ENCODE results near the gene TGM6.

Gene TGM6

GRCh38 chr20:2463616-2464365, 83.1 kb downstream of the TGM6 start:
- H3K27ac Mint-ChIP-seq: no peak overlapping the region
- no peaks in the 10 kb centered on the region for H3K27me3 Mint-ChIP-seq (ENCODE audit: low read depth)
- peaks cover 14% of the 10 kb centered on the region for H3K4me1 Mint-ChIP-seq
- no peak overlapping the region for H3K4me3 Mint-ChIP-seq
- TF ChIP-seq, protein P1, sequence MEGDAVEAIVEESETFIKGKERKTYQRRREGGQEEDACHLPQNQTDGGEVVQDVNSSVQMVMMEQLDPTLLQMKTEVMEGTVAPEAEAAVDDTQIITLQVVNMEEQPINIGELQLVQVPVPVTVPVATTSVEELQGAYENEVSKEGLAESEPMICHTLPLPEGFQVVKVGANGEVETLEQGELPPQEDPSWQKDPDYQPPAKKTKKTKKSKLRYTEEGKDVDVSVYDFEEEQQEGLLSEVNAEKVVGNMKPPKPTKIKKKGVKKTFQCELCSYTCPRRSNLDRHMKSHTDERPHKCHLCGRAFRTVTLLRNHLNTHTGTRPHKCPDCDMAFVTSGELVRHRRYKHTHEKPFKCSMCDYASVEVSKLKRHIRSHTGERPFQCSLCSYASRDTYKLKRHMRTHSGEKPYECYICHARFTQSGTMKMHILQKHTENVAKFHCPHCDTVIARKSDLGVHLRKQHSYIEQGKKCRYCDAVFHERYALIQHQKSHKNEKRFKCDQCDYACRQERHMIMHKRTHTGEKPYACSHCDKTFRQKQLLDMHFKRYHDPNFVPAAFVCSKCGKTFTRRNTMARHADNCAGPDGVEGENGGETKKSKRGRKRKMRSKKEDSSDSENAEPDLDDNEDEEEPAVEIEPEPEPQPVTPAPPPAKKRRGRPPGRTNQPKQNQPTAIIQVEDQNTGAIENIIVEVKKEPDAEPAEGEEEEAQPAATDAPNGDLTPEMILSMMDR (IDR thresholded peaks at IDR 0.05; ENCODE audit: unreplicated experiment in 3 of 3): no peak
- peaks cover 90% of the 10 kb centered on the region for H3K36me3 Mint-ChIP-seq (ENCODE audit: low read depth)
- H3K9me3 Mint-ChIP-seq: no peaks in the 10 kb centered on the region

GRCh38 chr20:2465100-2465499, 84.4 kb downstream of the TGM6 start:
- TF ChIP-seq, protein P1 (IDR thresholded peaks at IDR 0.05; ENCODE audit: unreplicated experiment in 3 of 3): no peak
- H3K27me3 Mint-ChIP-seq (ENCODE audit: low read depth): no peaks in the 10 kb centered on the region
- peaks cover 24% of the 10 kb centered on the region for H3K4me1 Mint-ChIP-seq
- H3K9me3 Mint-ChIP-seq: no peaks in the 10 kb centered on the region
- no peak overlapping the region for H3K27ac Mint-ChIP-seq
- H3K4me3 Mint-ChIP-seq: no peak overlapping the region
- H3K36me3 Mint-ChIP-seq (ENCODE audit: low read depth): peaks cover 82% of the 10 kb centered on the region

DNA sequence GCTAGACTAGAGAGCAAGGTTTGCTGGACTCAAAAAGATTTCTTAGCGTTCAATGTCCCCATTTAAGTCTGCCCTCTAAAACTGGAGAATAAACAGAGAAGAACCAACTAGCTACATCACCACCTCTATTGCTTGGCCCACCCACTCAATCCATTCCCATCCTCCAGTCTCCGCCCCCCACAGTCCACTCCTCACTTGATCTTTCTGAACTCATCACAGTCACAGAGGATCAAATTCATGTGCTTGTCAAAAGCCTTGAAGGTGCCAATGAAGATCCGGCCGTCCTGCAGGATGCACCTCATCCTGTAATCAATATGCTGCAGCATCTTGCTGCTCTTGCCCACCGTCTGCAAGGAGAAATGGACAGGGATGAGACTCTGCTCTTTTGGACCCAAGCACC, 86.7 kb downstream of the TGM6 start:
- peak overlapping the region; percentile 99 to 100 (median 99) for H3K4me3 Mint-ChIP-seq

DNA sequence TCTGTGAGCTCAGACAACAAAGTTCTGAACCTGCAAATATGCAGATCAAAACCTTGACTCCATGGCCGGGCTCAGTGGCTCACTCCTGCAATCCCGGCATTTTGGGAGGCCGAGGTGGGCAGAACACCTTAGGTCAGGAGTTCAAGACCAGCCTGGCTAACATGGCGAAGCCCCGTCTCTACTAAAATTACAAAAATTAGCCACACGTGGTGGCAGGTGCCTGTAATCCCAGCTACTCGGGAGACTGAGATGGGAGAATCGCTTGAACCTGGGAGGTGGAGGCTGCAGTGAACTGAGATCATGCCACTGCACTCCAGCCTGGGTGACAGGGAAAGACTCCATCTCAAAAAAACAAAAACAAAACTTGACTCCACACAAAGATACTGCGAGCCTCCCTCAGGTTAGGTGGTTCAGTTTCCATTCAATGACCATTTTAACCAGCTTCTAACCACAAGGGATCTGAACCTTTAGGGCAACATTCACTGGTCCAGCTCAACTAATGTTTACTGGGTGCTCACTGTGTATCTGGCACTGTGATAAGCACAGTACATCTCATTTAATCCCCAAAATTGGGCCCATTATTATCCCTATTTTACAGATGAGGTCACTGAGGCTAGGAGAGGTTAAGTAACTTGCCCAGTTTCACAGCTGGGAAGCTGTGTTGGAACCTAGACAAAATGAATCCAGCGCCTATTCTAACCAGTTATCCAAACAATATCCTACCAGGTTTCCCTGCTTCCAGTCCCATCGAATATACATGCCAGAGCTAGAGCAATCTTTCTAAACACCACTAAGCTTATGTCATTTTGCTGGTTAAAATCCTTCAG, 88.1 kb downstream of the TGM6 start:
- no peaks in the 10 kb centered on the region for H3K9me3 Mint-ChIP-seq
- H3K27me3 Mint-ChIP-seq (ENCODE audit: low read depth): no peaks in the 10 kb centered on the region
- TF ChIP-seq, protein P1 (IDR thresholded peaks at IDR 0.05; ENCODE audit: unreplicated experiment in 3 of 3): no peak
- H3K4me3 Mint-ChIP-seq: peak overlapping the region; percentile 99 to 100 (median 99)
- peak overlapping the region in 1 of 3 experiments; percentile 99 for H3K27ac Mint-ChIP-seq
- peaks cover 35% of the 10 kb centered on the region for H3K4me1 Mint-ChIP-seq
- peaks cover 59% of the 10 kb centered on the region for H3K36me3 Mint-ChIP-seq (ENCODE audit: low read depth)

More for the DNA sequence above, 86.7 kb downstream of the TGM6 start:
- TF ChIP-seq, protein P1 (IDR thresholded peaks at IDR 0.05; ENCODE audit: unreplicated experiment in 3 of 3): no peak
- H3K9me3 Mint-ChIP-seq: no peaks in the 10 kb centered on the region
- peaks cover 65% of the 10 kb centered on the region for H3K36me3 Mint-ChIP-seq (ENCODE audit: low read depth)
- peaks cover 35% of the 10 kb centered on the region for H3K4me1 Mint-ChIP-seq
- peak overlapping the region in 1 of 3 experiments; percentile 7 for H3K27ac Mint-ChIP-seq
- H3K27me3 Mint-ChIP-seq (ENCODE audit: low read depth): no peaks in the 10 kb centered on the region

- H3K4me3 Mint-ChIP-seq: peak overlapping the region; percentile 99 to 100 (median 99)
- peaks cover 48% of the 10 kb centered on the region for H3K36me3 Mint-ChIP-seq (ENCODE audit: low read depth)
- H3K27me3 Mint-ChIP-seq (ENCODE audit: low read depth): no peaks in the 10 kb centered on the region
- no peaks in the 10 kb centered on the region for H3K9me3 Mint-ChIP-seq
- H3K27ac Mint-ChIP-seq: peak overlapping the region; percentile 99 to 100 (median 99)
- peaks cover 35% of the 10 kb centered on the region for H3K4me1 Mint-ChIP-seq
- TF ChIP-seq, protein P1 (IDR thresholded peaks at IDR 0.05; ENCODE audit: unreplicated experiment in 3 of 3): no peak
Observed at GRCh38 chr20:2469991-2470422, 89.3 kb downstream of the TGM6 start.
